ENCODE results near the gene NUDT10.
"Not testable (repeated sequence)": the region's sequence is repeated elsewhere in the genome, so short reads cannot be mapped to it uniquely, and the experiment has no call there.

Gene NUDT10

DNA sequence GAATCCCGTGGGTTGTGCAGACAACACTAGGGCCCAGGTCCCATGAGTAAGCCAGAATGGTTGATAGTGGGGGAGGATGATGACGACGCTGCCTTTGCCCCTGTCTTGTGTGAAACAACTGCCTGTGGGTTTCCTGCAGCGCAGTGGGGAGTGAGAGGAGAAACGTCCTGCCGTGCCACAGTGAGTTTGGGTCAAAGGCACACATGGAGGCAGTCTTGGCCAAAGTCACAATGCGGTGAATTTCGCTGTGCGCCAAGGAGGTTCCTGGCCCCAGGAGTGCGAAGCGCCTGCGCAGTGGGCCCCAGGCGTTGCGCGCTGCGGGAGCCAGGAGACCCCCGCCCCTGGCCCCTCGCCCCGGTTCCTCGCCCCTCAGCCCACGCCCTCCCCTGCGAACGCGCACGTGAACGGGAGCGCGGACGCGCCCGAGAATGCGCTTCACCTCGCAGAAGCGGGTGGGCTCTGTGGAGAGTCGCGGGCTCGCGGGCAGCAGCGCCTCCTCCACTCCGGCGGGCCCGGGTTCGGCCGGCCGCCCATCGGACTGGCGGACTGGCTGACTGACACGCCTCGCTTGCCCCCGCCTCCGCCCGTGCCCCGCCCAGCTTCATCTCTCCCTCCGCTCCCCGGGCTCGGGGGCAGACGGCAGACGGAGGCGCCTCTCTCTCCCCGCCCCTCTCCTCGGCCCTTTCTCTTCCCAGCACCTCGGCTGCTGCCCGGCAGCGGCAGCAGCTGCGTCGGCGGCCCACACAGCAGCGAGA lies at the start of gene NUDT10:
Gene NUDT10, plus strand, starts transcription at position 635 of the 755 bp plus-strand sequence. CDS start 144 bp downstream, outside the sequence.
- peak; percentile 4 for DNase-seq

DNA sequence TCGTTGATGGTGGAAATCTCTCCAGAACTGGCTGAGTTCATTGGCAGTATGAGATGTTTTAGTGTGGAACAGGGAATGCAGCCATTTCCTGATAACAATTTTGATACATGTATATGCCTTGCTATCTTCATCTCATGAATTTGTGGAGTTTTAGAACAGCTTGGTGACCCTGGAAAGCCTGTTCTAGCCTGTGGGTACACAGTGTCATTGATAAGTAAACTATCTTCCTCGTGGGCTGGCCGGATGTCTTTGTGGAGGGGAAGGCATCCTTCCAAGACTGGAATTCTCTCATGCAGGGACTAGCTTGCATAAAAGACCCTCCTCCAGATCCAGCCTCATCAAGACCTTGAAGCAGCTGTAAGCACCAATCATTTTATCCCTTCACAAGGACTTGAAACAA lies 40.2 kb upstream of the NUDT10 start:
- DNase-seq, result no peak

DNA sequence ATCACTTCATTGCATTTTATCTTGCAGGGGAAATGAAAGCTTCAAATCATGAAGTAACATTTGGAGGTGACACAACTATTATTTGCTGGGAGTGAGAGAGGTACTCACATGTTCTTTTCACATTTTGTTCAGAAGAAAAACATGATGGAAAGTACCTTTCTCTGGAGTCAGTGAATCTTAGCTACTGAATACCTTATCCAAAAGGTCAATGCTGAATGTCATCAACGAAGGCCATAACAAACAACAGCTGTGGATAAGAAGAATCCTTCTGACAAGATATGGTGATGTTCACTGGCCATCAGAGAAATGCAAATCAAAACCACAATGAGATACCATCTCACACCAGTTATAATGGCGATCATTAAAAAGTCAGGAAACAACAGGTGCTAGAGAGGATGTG lies 36.5 kb upstream of the NUDT10 start:
- DNase-seq, result no peak

DNA sequence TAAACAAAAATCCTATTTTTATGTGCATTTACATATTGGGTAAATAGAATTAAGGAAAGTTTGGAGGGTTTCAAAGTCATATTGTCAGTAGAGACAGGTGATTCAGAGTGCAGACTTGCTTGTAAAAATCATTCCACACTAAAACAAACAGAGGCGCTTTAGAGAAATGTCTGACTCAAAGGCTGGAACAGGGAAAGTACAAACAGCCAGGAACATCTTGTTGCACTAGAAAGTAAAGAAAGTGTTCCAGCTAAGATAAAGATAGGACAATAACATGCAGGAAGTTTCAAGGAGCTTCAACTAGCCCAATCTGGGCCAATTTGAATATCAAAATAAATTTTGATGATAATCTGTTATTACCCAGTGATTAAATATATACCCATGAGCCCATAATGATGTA lies 16.4 kb upstream of the NUDT10 start:
- DNase-seq, result no peak

DNA sequence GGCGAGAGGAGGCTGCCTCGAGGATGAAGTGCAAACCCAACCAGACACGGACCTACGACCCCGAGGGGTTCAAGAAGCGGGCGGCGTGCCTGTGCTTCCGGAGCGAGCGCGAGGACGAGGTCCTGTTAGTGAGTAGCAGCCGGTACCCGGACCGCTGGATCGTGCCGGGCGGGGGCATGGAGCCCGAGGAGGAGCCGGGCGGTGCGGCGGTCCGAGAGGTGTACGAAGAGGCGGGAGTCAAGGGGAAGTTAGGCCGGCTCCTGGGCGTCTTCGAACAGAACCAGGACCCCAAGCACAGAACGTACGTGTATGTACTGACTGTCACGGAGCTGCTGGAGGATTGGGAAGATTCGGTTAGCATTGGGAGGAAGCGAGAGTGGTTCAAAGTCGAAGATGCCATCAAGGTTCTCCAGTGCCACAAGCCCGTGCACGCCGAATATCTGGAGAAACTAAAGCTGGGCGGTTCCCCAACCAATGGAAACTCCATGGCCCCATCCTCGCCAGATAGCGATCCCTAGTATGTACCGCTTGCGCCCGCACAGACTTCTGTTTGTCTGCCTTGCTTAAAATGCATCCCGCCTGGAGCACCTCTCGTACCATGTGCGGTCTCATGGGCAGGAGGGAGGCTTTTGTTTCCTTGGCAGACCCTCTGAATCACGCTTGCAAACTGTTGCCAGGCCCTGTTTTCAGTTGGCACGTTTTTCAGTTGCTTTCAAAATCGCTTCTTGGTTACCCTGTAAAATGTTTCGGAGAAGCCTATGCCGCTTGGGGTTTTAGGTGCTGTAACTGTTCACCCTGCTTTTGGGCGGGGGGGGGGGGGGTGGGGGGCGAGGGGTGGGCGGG lies 542 bp downstream of the NUDT10 start:
- not testable (repeated sequence) for DNase-seq

DNA sequence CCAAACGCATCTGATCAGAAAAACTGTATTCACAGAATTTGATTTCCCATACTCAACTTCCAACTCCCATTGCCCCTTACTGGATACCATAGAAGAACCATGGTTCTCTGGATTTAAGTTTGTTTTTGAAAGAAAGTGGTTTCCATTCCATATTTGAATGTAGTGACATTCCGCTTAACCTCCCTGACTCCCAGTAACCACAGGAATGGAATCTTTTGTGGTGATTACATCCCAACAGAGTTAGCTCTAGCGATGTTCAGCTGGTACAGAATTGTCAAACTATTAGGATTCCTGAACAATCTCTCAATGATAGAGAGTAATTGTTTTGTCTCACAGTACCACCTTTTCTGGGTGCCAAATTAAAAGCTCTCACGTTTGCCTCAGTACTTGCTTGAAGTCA lies 1.7 kb downstream of the NUDT10 start:
- DNase-seq, result no peak

DNA sequence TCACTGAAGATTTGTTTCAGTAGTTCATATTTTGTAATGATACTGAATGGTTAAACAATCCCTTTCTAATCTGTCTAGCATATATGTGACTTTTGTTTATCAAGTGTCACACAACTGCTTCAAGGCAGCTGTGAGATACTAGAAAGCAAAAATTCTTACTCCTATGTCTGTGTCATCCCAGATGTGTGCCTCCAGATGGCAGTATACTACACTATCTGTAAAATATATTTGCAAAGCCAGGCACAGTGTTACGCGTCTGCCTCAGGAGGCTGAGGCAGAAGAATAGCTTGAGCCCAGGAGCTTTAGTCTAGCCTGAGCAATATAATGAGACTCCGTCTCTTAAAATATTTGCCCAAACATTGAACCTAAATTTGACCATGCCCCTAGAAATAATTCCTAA lies 4.0 kb downstream of the NUDT10 start:
- DNase-seq, result peak; percentile 6

DNA sequence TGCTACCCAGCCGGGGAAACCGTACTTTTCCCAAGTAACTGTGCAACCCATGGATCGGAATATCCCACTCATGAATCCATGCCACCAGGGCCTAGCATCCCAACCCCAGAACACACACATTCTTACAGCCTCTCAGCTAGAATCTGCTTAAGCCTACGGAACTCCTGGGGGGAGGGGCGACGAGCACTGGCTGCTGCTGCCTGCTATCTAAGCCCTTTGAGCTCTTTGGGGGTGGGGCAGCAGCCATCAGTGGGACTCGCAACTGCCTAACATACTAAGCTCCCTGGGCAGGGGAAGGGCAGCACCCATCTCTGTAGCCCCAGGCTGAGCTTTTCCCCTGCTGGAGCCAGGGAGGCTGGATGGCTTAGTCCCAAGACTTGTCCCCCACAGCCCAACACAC lies 28.6 kb downstream of the NUDT10 start:
- DNase-seq, result no peak

DNA sequence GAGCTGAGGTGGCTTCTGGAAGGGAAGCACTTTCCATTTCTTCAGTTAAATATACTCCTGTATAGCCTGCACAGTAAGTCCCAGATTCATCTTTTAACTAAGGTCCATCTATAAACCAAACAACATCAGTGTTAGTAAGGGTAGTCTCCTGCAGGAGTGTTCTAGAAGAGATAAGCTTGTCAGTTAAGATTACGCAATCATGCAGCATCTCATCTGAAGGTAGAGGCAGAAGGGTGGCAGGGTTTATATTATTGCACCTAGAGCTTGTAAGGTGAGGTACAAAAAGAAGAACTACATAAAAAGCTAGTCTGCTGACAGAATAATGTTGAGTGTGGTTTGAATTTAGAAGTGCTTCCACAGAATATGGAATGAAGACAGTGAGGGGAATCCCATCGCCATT lies 44.0 kb downstream of the NUDT10 start:
- DNase-seq, result no peak

Data from kidney glomerular epithelial cell (primary cell).